H1 (cell line): ENCODE measurements around the gene USP49. TPM values are rescaled to one million over a fixed set of nuclear protein-coding genes. Genes with fewer than 3 reads are reported as not detected.

Experiments used
- CTCF ChIA-PET: fragments of 300-600 bp; sonication (Branson Sonifier 250); formaldehyde crosslinking; loops from one replicate; lab custom pipeline; 2021; ENCODE audit not compliant: partially characterized antibody; lab: Charles Lee
- POLR2A ChIA-PET: fragments of 300-600 bp; sonication (Branson Sonifier 250); formaldehyde crosslinking; loops from one replicate; lab custom pipeline; 2021; ENCODE audit warnings: inconsistent platforms; ENCODE audit not compliant: partially characterized antibody; lab: Charles Lee
- DNase-seq, 2 experiments: peaks; one replicate each; pipeline versions ENCODE4 v3.0.0 to v3.0.0-alpha.2; 2010 to 2022; ENCODE audit warnings: low spot score in 2 of 2, low read depth in 1 of 2, mixed read lengths in 1 of 2
- FAIRE-seq: peaks from 2 replicates; lab custom pipeline; 2011; peaks lifted over from hg19 to GRCh38; lab: Jason Lieb, UNC
- H2AFZ ChIP-seq: 2 replicates; pipeline ENCODE4 v1.8.1; 2012; ENCODE audit warnings: low read length, inconsistent platforms
- H2AK5ac ChIP-seq: 2 replicates; pipeline ENCODE4 v1.6.1; 2013; ENCODE audit warnings: low read depth, low read length
- H2BK120ac ChIP-seq: replicated peaks from 2 replicates; pipeline ENCODE3; 2013; ENCODE audit warnings: low read depth, low read length, inconsistent platforms
- H2BK12ac ChIP-seq: 2 replicates; pipeline ENCODE4 v1.6.1; 2013; ENCODE audit warnings: low read depth, low read length
- H2BK15ac ChIP-seq: 2 replicates; pipeline ENCODE4 v1.6.1; 2013; ENCODE audit warnings: low read length
- H2BK20ac ChIP-seq: 2 replicates; pipeline ENCODE4 v1.6.1; 2013; ENCODE audit warnings: low read length
- H2BK5ac ChIP-seq: 2 replicates; pipeline ENCODE4 v1.6.1; 2013; ENCODE audit warnings: low read depth, low read length
- H3K14ac ChIP-seq: 2 replicates; pipeline ENCODE4 v1.6.1; 2013; ENCODE audit warnings: inconsistent platforms; ENCODE audit not compliant: insufficient read length
- H3K18ac ChIP-seq: 2 replicates; pipeline ENCODE4 v1.6.1; 2013; ENCODE audit warnings: low read length; ENCODE audit errors: extremely low read depth
- H3K23ac ChIP-seq: 2 replicates; pipeline ENCODE4 v1.6.1; 2013; ENCODE audit warnings: inconsistent platforms; ENCODE audit not compliant: insufficient read length
- H3K23me2 ChIP-seq: 2 replicates; pipeline ENCODE4 v1.6.1; 2013; ENCODE audit warnings: low read depth, low read length
- H3K27ac ChIP-seq: 2 replicates; pipeline ENCODE4 v1.6.1; 2011; ENCODE audit warnings: low read depth, low read length, inconsistent platforms
- H3K27me3 ChIP-seq, 4 experiments: replicated peaks in 1 of 4; 1 replicate in 1 of 4; 2 replicates in 3 of 4; pipeline versions ENCODE4 v1.6.1 to v1.8.1; 2011 to 2013; ENCODE audit warnings: low read length in 3 of 4, mild to moderate bottlenecking in 3 of 4, inconsistent platforms in 2 of 4, mixed read lengths in 2 of 4, moderate library complexity in 1 of 4; ENCODE audit not compliant: control insufficient read depth in 3 of 4, insufficient read depth in 3 of 4; ENCODE audit errors: extremely low read depth in 1 of 4
- H3K36me3 ChIP-seq, 4 experiments: 2 replicates each; pipeline versions ENCODE4 v1.6.1 to v1.8.1; 2011 to 2013; ENCODE audit warnings: mild to moderate bottlenecking in 4 of 4, low read length in 3 of 4, moderate library complexity in 2 of 4, control low read depth in 1 of 4, inconsistent platforms in 1 of 4; ENCODE audit not compliant: insufficient read depth in 4 of 4, control insufficient read depth in 2 of 4
- H3K4ac ChIP-seq: replicated peaks from 2 replicates; pipeline ENCODE3; 2013; ENCODE audit warnings: low read length, low read depth, mixed read lengths, inconsistent platforms; ENCODE audit not compliant: insufficient read length
- H3K4me1 ChIP-seq, 4 experiments: replicated peaks in 1 of 4; 1 replicate in 1 of 4; 2 replicates in 3 of 4; pipeline versions ENCODE4 v1.6.1 to v1.8.1; 2011 to 2013; ENCODE audit warnings: low read length in 3 of 4, inconsistent platforms in 2 of 4, mixed read lengths in 1 of 4; ENCODE audit not compliant: insufficient read depth in 4 of 4, control insufficient read depth in 3 of 4
- H3K4me2 ChIP-seq, 2 experiments: 2 replicates each; pipeline versions ENCODE4 v1.6.1 to v1.8.1; 2011 to 2013; ENCODE audit warnings: low read depth in 2 of 2, low read length in 2 of 2, control low read depth in 1 of 2, inconsistent platforms in 1 of 2, mild to moderate bottlenecking in 1 of 2; ENCODE audit not compliant: insufficient read depth in 1 of 2
- H3K4me3 ChIP-seq, 4 experiments: fragments of 200-600, 300-600 bp in 1 of 4; sonication (generic), shearing (Covaris generic), sonication (Bioruptor Twin) in 1 of 4; 2 replicates each; pipeline versions ENCODE4 v1.5.1 to v1.8.1; 2011 to 2016; ENCODE audit warnings: low read length in 4 of 4, low read depth in 3 of 4, control low read depth in 2 of 4, inconsistent platforms in 2 of 4, mild to moderate bottlenecking in 2 of 4, mixed read lengths in 1 of 4, moderate library complexity in 1 of 4; ENCODE audit not compliant: insufficient read depth in 2 of 4; ENCODE audit errors: extremely low read depth in 1 of 4
- H3K56ac ChIP-seq: replicated peaks from 2 replicates; pipeline ENCODE3; 2013; ENCODE audit warnings: low read depth, mild to moderate bottlenecking, mixed read lengths, low read length, inconsistent platforms; ENCODE audit not compliant: insufficient read length
- H3K79me1 ChIP-seq: 2 replicates; pipeline ENCODE4 v1.6.1; 2013; ENCODE audit warnings: low read depth, low read length, control low read depth
- H3K79me2 ChIP-seq, 2 experiments: 2 replicates each; pipeline versions ENCODE4 v1.6.1 to v1.8.1; 2012 to 2013; ENCODE audit warnings: low read length in 2 of 2, mild to moderate bottlenecking in 2 of 2, inconsistent platforms in 1 of 2; ENCODE audit not compliant: insufficient read depth in 2 of 2, control insufficient read depth in 1 of 2
- H3K9ac ChIP-seq, 4 experiments: replicated peaks in 1 of 4; 1 replicate in 1 of 4; 2 replicates in 3 of 4; pipeline versions ENCODE4 v1.6.1 to v1.8.1; 2011 to 2013; ENCODE audit warnings: low read depth in 3 of 4, low read length in 3 of 4, control low read depth in 2 of 4, mild to moderate bottlenecking in 2 of 4, moderate library complexity in 2 of 4, inconsistent platforms in 1 of 4; ENCODE audit errors: extremely low read depth in 1 of 4
- H3K9me3 ChIP-seq, 2 experiments: 2 replicates each; pipeline versions ENCODE4 v1.6.1 to v1.8.1; 2012 to 2013; ENCODE audit warnings: mild to moderate bottlenecking in 2 of 2, moderate library complexity in 2 of 2, control low read depth in 1 of 2, inconsistent platforms in 1 of 2, low read depth in 1 of 2, low read length in 1 of 2, mixed read lengths in 1 of 2; ENCODE audit not compliant: insufficient read depth in 2 of 2
- H4K20me1 ChIP-seq, 2 experiments: replicated peaks in 1 of 2; 2 replicates each; pipeline versions ENCODE3 to v1.8.1; 2011 to 2013; ENCODE audit warnings: inconsistent platforms in 2 of 2, low read length in 2 of 2, mild to moderate bottlenecking in 1 of 2; ENCODE audit not compliant: insufficient read depth in 2 of 2, control insufficient read depth in 1 of 2
- H4K5ac ChIP-seq: 2 replicates; pipeline ENCODE4 v1.6.1; 2013; ENCODE audit warnings: low read length, low read depth, mixed read lengths, inconsistent platforms; ENCODE audit not compliant: insufficient read length
- H4K8ac ChIP-seq: 2 replicates; pipeline ENCODE4 v1.8.0; 2013; ENCODE audit warnings: mild to moderate bottlenecking, moderate library complexity, low read length, inconsistent platforms; ENCODE audit not compliant: insufficient read depth; ENCODE audit errors: extremely low read depth
- H4K91ac ChIP-seq: replicated peaks from 2 replicates; pipeline ENCODE3; 2013; ENCODE audit warnings: low read length, mixed read lengths, inconsistent platforms; ENCODE audit not compliant: insufficient read length
- EZH2 ChIP-seq: fragments of 200-600 bp; sonication (generic); IDR thresholded peaks from 2 replicates; pipeline ENCODE4 v1.7.1; 2012; ENCODE audit warnings: low read depth, mild to moderate bottlenecking, moderate library complexity, low read length, inconsistent platforms; ENCODE audit not compliant: severe bottlenecking
- HDAC2 ChIP-seq, 2 experiments: fragments of 300-600 bp in 1 of 2; sonication (generic) in 1 of 2; IDR thresholded peaks; 2 replicates each; pipeline ENCODE4 v1.6.1; 2011 to 2012; ENCODE audit warnings: low read depth in 2 of 2, low read length in 2 of 2, mild to moderate bottlenecking in 2 of 2, moderate library complexity in 2 of 2, borderline replicate concordance in 1 of 2, inconsistent platforms in 1 of 2
- JUND ChIP-seq: IDR thresholded peaks from 2 replicates; pipeline ENCODE4 v1.6.1; 2011; ENCODE audit warnings: mild to moderate bottlenecking, improper control_type of control experiment, low read length
- SP4 ChIP-seq: IDR thresholded peaks from 2 replicates; pipeline ENCODE4 v1.6.1; 2012; ENCODE audit warnings: low read length, inconsistent platforms
- TAF7 ChIP-seq: optimal IDR thresholded peaks from 2 replicates; pipeline ENCODE3; 2011; ENCODE audit warnings: low read depth, mild to moderate bottlenecking, inconsistent platforms, low read length, moderate library complexity, borderline replicate concordance
- ZNF274 ChIP-seq: IDR thresholded peaks from 2 replicates; pipeline ENCODE4 v1.7.0; 2012; ENCODE audit warnings: low read length, borderline replicate concordance; ENCODE audit errors: extremely low read depth
- WGBS, 2 experiments: shearing (Covaris generic) in 1 of 2; methylation state at CpG; one replicate each; pipeline versions ENCODE4 v1.1.6 to v1.1.7; 2013 to 2015; ENCODE audit warnings: low lambda C conversion rate in 2 of 2, mixed read lengths in 2 of 2, inconsistent platforms in 1 of 2, low coverage in 1 of 2, missing lambda C conversion rate in 1 of 2; ENCODE audit not compliant: insufficient replicate concordance in 2 of 2, insufficient coverage in 1 of 2, insufficient read length in 1 of 2; ENCODE audit errors: extremely low coverage in 1 of 2, missing lambda C conversion rate in 1 of 2; 5-methylcytosine and 5-hydroxymethylcytosine counted together
- polyA plus RNA-seq, 7 experiments: library from polyadenylated mRNA; depleted of rRNA in 3 of 7; stranded (reverse) in 5 of 7; unstranded in 2 of 7; fragments of >200 nt in 5 of 7; fragments of 200-250 nt in 2 of 7; gene quantifications; 1 replicate in 5 of 7; 2 replicates in 1 of 7; 4 replicates in 1 of 7; pipeline versions ENCODE4 v1.2.1 to v1.2.3, GENCODE V29; 2011 to 2013; ENCODE audit warnings: missing spikeins in 2 of 7, mixed read lengths in 2 of 7
- total RNA-seq: library from RNA; stranded (reverse); fragmentation: NEBNext Ultra II Directional; extraction: Animal tissue kit (Norgen Biotek cat#: 25700); gene quantifications from 2 replicates; pipeline ENCODE4 v1.2.1, GENCODE V29; 2021

The USP49 gene
- total and polyA plus RNA-seq, 2 of the 8 experiments (the other 6 are each of a cell fraction or from before 2014, with no cell fraction given) = 6.9 to 24.4 TPM

- H3K4me1 ChIP-seq = peaks cover 0 to 6% (median 5%) of the 10 kb centered on the region in 4 experiments; a peak in 3 of 7 replicates
- ChIA-PET CTCF (no interaction called here), POLR2A (no interaction called here)
- H2BK12ac ChIP-seq = no peak overlapping the region
- H3K4ac ChIP-seq = no peak overlapping the region
- H2BK15ac ChIP-seq = no peak overlapping the region
- no peak overlapping the region for H2AK5ac ChIP-seq
- H3K56ac ChIP-seq = no peak overlapping the region
- 92% methylated on average over 5 of the region's 5 CpGs; no CpG with 5 or more reads in 1 of the 2 experiments for WGBS, 2 experiments
- no peak overlapping the region for H3K18ac ChIP-seq
- H3K79me1 ChIP-seq = no peaks in the 10 kb centered on the region; the same call in 1 of the 2 replicates
- FAIRE-seq (no peak), DNase-seq (no peak)
- H3K23me2 ChIP-seq = no peaks in the 10 kb centered on the region
- no peak overlapping the region for H3K27ac ChIP-seq
- H3K27me3 ChIP-seq = no peaks in the 10 kb centered on the region
- H4K91ac ChIP-seq = no peak overlapping the region
- H3K4me2 ChIP-seq = no peak overlapping the region
- no peak overlapping the region for H3K14ac ChIP-seq
- peaks cover 0 to 2% (median 0%) of the 10 kb centered on the region in 4 experiments; a peak in 2 of 8 replicates for H3K36me3 ChIP-seq
- H3K79me2 ChIP-seq = peaks cover 0 to 44% of the 10 kb centered on the region in 2 experiments; a peak in 2 of 4 replicates
- no peak overlapping the region for H2BK5ac ChIP-seq
- no peak overlapping the region for H2BK120ac ChIP-seq
- no peak overlapping the region for H2AFZ ChIP-seq
- no peak overlapping the region for H3K4me3 ChIP-seq
- H4K5ac ChIP-seq = no peak overlapping the region
- TF ChIP-seq SP4 (no peak), EZH2 (no peak), JUND (no peak), HDAC2 (IDR thresholded peaks at IDR 0.05; ENCODE audit: borderline replicate concordance in 1 of 2, low read depth in 2 of 2, low read length in 2 of 2) (no peak), ZNF274 (no peak), TAF7 (no peak)
- no peak overlapping the region for H3K23ac ChIP-seq
- H4K8ac ChIP-seq = no peak overlapping the region
- H3K9me3 ChIP-seq = no peaks in the 10 kb centered on the region
- H3K9ac ChIP-seq = no peak overlapping the region
- peaks cover 0 to 1% of the 10 kb centered on the region in 2 experiments for H4K20me1 ChIP-seq
- H2BK20ac ChIP-seq = no peak overlapping the region
Observed at GRCh38 chr6:41884957-41885356, 10.2 kb downstream of the USP49 start.
